ENCODE data around the gene LYPD1.

GRCh38 chr2:132651115-132652045 lies 18.6 kb downstream of the LYPD1 start:
- TF ChIP-seq CTCF (IDR thresholded peaks at IDR 0.05; ENCODE audit: insufficient read depth, low read depth, low read length) = peak; percentile 35
- TF ChIP-seq EZH2 (IDR thresholded peaks at IDR 0.05; ENCODE audit: insufficient read depth, low read length) = no peak
